Activated CD4-positive, alpha-beta T cell treated with anti-CD3 and anti-CD28 coated beads, Interleukin-2, amount 10 ng/mL, durations not matched to agents 7 days and 5 days (primary cell): ENCODE data around the gene BRD1. TPM values are rescaled to one million over a fixed set of nuclear protein-coding genes. Genes with fewer than 3 reads are reported as not detected.

Experiments used
- CTCF ChIA-PET: fragments of 350-600 bp; sonication (Branson Sonifier 250); formaldehyde crosslinking; loops from one replicate; lab custom pipeline; 2021; ENCODE audit warnings: antibody characterized with exemption; lab: Charles Lee
- POLR2A ChIA-PET: fragments of 350-600 bp; sonication (Branson Sonifier 250); formaldehyde crosslinking; loops from one replicate; lab custom pipeline; 2021; ENCODE audit warnings: antibody characterized with exemption; lab: Charles Lee
- DNase-seq: peaks from one replicate; pipeline ENCODE4 v3.0.0-alpha.2; 2020
- H3K27ac Mint-ChIP-seq: one replicate; pipeline ENCODE4 v1.8.0; 2021; ENCODE audit warnings: mild to moderate bottlenecking, moderate library complexity, mixed read lengths
- H3K27me3 Mint-ChIP-seq: one replicate; pipeline ENCODE4 v1.8.0; 2021; ENCODE audit warnings: mixed read lengths
- H3K36me3 Mint-ChIP-seq: one replicate; pipeline ENCODE4 v1.8.0; 2021; ENCODE audit warnings: low read depth, mixed read lengths
- H3K4me1 Mint-ChIP-seq: one replicate; pipeline ENCODE4 v1.8.0; 2021; ENCODE audit warnings: mixed read lengths
- H3K4me3 Mint-ChIP-seq: one replicate; pipeline ENCODE4 v1.8.0; 2021; ENCODE audit warnings: mild to moderate bottlenecking, moderate library complexity, mixed read lengths
- H3K9me3 Mint-ChIP-seq: one replicate; pipeline ENCODE4 v1.8.0; 2021; ENCODE audit warnings: mixed read lengths
- total RNA-seq, 2 experiments: library from RNA; stranded (reverse); gene quantifications; one replicate each; pipeline ENCODE4 v1.2.3, GENCODE V29; 2021

The BRD1 gene
- total RNA-seq, 2 experiments from 2014 or later = 46.9 to 49.2 TPM

- no peak for DNase-seq
- ChIA-PET CTCF (interaction anchor here (0.6 kb wide), 1 partner anchor 691 kb away, joined by 4 read pairs; no protein-coding TSS in a partner anchor), POLR2A (no interaction called here)
- H3K27ac Mint-ChIP-seq = peak overlapping the region; percentile 5
- H3K9me3 Mint-ChIP-seq = no peaks in the 10 kb centered on the region
- peaks cover 35% of the 10 kb centered on the region for H3K4me1 Mint-ChIP-seq
- H3K4me3 Mint-ChIP-seq = peak overlapping the region; percentile 59
- peaks cover 2% of the 10 kb centered on the region for H3K36me3 Mint-ChIP-seq
- H3K27me3 Mint-ChIP-seq = peaks cover 40% of the 10 kb centered on the region
Measured at GRCh38 chr22:49850021-49850911, 22.6 kb upstream of the BRD1 start.

DNA sequence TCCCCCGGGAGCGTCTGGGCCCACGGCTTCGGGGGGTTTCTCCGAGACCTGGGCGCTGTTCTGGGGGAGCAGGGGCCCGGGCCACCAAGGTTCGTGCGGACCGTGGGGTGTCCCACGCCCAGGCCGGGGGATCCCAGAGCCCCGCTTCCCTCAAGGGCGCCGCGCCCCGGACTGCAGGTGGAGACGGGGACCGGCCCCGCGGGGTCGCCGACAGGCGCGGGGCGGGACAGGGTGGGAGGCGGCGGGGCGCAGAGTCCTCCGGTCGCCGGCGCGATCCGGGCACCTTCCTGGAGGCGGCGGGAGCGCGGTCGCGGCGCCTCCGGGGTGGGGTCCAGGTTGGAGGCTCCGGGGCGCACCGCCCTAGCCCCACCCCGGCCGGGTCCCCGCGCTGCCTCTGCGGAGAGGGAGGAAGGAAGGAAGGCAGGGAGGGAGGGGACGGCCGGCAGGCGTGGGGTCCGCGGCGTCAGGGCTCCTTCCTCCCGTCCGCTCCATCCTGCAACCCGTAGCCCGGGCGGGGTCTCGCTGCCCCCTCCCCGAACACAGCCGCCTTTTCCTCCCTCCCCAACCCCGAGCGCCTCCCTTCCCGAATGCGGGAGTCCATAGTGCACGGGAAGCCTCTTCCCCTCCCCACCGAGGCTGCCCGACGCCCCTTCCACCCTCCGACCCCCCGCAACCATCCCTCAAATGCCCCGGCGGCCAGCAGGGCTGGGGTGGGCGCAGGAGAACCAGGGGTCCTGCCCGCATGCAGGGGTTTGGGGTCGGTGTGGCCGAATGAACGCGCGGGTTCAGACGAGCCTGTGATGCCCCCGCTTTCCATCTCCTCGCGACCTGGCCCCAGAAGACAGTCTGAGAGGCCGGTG lies 21.7 kb upstream of the BRD1 start:
- peaks cover 2% of the 10 kb centered on the region for H3K36me3 Mint-ChIP-seq
- peaks cover 29% of the 10 kb centered on the region for H3K4me1 Mint-ChIP-seq
- POLR2A ChIA-PET = no interaction called here
- CTCF ChIA-PET = interaction anchor here (0.6 kb wide), 1 partner anchor 691 kb away, joined by 4 read pairs; no protein-coding TSS in a partner anchor
- peaks cover 46% of the 10 kb centered on the region for H3K27me3 Mint-ChIP-seq
- no peaks in the 10 kb centered on the region for H3K9me3 Mint-ChIP-seq
- DNase-seq = peak; percentile 34
- peak overlapping the region; percentile 59 for H3K4me3 Mint-ChIP-seq
- H3K27ac Mint-ChIP-seq = no peak overlapping the region

GRCh38 chr22:49848690-49849160 lies 21.1 kb upstream of the BRD1 start:
- H3K27me3 Mint-ChIP-seq = peaks cover 51% of the 10 kb centered on the region
- CTCF ChIA-PET = interaction anchor here (0.6 to 0.7 kb wide), 2 partner anchors 28 to 29 kb away, joined by 3 read pairs; no protein-coding TSS in a partner anchor
- peaks cover 29% of the 10 kb centered on the region for H3K4me1 Mint-ChIP-seq
- POLR2A ChIA-PET = no interaction called here
- peaks cover 2% of the 10 kb centered on the region for H3K36me3 Mint-ChIP-seq
- no peaks in the 10 kb centered on the region for H3K9me3 Mint-ChIP-seq
- H3K4me3 Mint-ChIP-seq = peak overlapping the region; percentile 32
- DNase-seq = no peak
- no peak overlapping the region for H3K27ac Mint-ChIP-seq

GRCh38 chr22:49847751-49848689 lies 20.3 kb upstream of the BRD1 start:
- ChIA-PET CTCF (interaction anchor here (0.6 to 1.0 kb wide), 3 partner anchors 28 to 65 kb away, joined by 3 to 4 read pairs (median 3); no protein-coding TSS in a partner anchor), POLR2A (no interaction called here)
- Mint-ChIP-seq H3K27ac (peak overlapping the region; percentile 78), H3K27me3 (peaks cover 51% of the 10 kb centered on the region), H3K4me1 (peaks cover 29% of the 10 kb centered on the region), H3K36me3 (peaks cover 2% of the 10 kb centered on the region), H3K4me3 (peak overlapping the region; percentile 51), H3K9me3 (no peaks in the 10 kb centered on the region)
- DNase-seq = no peak

DNA sequence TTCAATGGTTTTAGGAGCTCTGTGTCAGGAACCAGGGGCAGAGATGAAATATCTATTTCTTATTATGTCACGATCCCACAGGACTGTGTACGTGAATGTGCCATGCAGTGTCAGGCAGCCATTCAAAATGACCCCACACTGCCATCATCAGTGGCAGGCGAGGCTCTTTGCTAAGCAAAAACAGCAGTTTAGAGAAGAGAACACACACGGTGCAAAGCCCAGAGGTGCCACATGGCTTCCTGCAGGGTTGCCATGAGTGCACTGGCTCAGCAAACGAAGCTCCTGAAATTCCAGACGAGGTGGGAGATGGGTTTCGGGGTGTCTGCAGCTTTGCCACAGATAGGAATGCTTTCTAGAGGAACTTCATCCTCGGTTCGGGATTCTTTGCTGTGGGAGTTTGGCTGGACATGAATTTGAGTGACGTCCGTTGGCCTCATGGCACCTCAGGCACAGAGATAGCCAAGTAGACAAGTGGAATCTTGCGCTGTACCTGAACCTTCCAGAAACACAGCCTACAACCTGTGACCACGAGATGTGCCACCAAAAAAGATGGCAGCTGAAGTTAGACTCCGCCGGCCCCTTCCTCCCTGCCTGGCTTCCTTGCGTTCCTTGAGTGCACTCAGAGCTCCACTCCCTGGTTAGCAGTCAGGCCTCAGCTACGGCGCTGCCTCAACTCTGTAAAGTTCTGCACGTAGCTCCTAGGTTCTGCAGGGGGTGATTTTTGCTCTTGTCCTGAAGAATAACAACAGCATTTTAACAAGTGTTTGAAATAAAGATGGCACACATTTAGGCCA lies 18.2 kb upstream of the BRD1 start:
- H3K9me3 Mint-ChIP-seq = no peaks in the 10 kb centered on the region
- no peaks in the 10 kb centered on the region for H3K36me3 Mint-ChIP-seq
- H3K4me3 Mint-ChIP-seq = no peak overlapping the region
- CTCF ChIA-PET = interaction anchor here (0.6 to 1.2 kb wide), 3 partner anchors 25 to 33 kb away, joined by 3 read pairs; no protein-coding TSS in a partner anchor
- POLR2A ChIA-PET = no interaction called here
- no peak overlapping the region for H3K27ac Mint-ChIP-seq
- DNase-seq = no peak
- peaks cover 11% of the 10 kb centered on the region for H3K4me1 Mint-ChIP-seq
- peaks cover 45% of the 10 kb centered on the region for H3K27me3 Mint-ChIP-seq

GRCh38 chr22:49845241-49845640 lies 17.6 kb upstream of the BRD1 start:
- no peak for DNase-seq
- Mint-ChIP-seq H3K36me3 (no peaks in the 10 kb centered on the region), H3K4me3 (no peak overlapping the region), H3K27ac (peak overlapping the region; percentile 46), H3K27me3 (peaks cover 40% of the 10 kb centered on the region), H3K4me1 (peaks cover 9% of the 10 kb centered on the region), H3K9me3 (no peaks in the 10 kb centered on the region)
- POLR2A ChIA-PET = no interaction called here
- CTCF ChIA-PET = interaction anchor here (1.2 kb wide), 1 partner anchor 24 kb away, joined by 3 read pairs; no protein-coding TSS in a partner anchor

DNA sequence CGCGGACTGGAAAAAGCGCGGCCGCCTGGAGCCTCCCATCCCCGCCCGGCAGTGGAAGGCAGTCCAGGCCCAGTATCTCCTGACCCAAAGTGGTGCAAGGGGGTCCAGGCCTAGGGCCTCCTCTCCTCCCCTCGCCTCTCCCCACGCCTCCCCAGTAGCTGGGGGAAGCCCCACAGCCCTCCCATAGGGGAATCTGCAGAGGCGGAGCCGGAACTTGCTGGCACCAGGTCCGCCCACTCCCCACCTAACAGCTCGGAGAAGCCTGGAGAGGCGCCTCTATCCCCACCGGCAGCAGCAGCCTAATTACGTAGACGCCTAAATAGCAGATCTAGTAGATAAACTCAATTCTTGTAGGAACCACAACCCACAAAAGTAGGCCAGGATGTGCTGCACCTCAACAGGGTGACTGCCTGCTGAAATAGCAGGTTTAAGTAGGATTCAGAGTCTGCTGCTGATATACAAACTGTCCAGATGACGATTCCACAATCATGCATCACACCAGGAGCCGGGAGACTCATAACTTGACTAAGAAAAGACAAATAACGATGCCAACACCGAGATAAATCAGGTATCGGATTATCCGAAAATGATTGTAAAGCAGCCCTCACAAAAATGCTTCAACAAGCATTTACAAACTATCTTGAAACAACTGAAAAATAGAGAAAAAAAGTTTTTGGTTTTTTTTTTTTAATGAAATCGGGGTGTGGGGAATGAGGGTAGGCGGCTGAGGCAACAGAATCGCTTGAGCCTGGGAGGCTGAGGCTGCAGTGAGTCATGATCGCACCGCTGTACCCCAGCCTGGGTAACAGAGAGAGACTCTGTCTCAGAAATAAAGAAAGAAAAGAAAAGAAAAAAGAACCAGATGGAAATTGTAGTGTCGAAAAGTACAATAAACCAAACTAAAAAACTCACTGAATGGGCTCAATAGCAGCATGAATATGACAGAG lies 11.4 kb upstream of the BRD1 start:
- peak; percentile 91 for DNase-seq
- Mint-ChIP-seq H3K9me3 (no peaks in the 10 kb centered on the region), H3K27ac (peak overlapping the region; percentile 93), H3K27me3 (peaks cover 4% of the 10 kb centered on the region), H3K36me3 (peaks cover 3% of the 10 kb centered on the region), H3K4me1 (peaks cover 30% of the 10 kb centered on the region), H3K4me3 (peak overlapping the region; percentile 71)
- POLR2A ChIA-PET = no interaction called here
- CTCF ChIA-PET = interaction anchor here (0.9 to 2.0 kb wide), 4 partner anchors 10 to 72 kb away, joined by 3 to 5 read pairs (median 4); no protein-coding TSS in a partner anchor

GRCh38 chr22:49833340-49834007 lies 5.8 kb upstream of the BRD1 start:
- H3K36me3 Mint-ChIP-seq = peaks cover 6% of the 10 kb centered on the region
- ChIA-PET CTCF (no interaction called here), POLR2A (no interaction called here)
- no peak overlapping the region for H3K27ac Mint-ChIP-seq
- H3K4me3 Mint-ChIP-seq = no peak overlapping the region
- no peaks in the 10 kb centered on the region for H3K9me3 Mint-ChIP-seq
- no peak for DNase-seq
- H3K27me3 Mint-ChIP-seq = peaks cover 3% of the 10 kb centered on the region
- H3K4me1 Mint-ChIP-seq = peaks cover 29% of the 10 kb centered on the region

- Mint-ChIP-seq H3K4me1 (peaks cover 35% of the 10 kb centered on the region), H3K9me3 (no peaks in the 10 kb centered on the region), H3K4me3 (peak overlapping the region; percentile 65), H3K36me3 (peaks cover 23% of the 10 kb centered on the region), H3K27ac (peak overlapping the region; percentile 91), H3K27me3 (peaks cover 3% of the 10 kb centered on the region)
- CTCF ChIA-PET = interaction anchor here (0.6 to 1.4 kb wide), 3 partner anchors 8 to 39 kb away, joined by 3 to 7 read pairs (median 5); no protein-coding TSS in a partner anchor
- peak; percentile 21 for DNase-seq
- POLR2A ChIA-PET = no interaction called here
Measured at GRCh38 chr22:49829044-49829853, 1.6 kb upstream of the BRD1 start.
